ENCODE data around the gene TEKT5.
"Not testable (repeated sequence)": the region's sequence is repeated elsewhere in the genome, so short reads cannot be mapped to it uniquely, and the experiment has no call there.

Gene TEKT5

DNA sequence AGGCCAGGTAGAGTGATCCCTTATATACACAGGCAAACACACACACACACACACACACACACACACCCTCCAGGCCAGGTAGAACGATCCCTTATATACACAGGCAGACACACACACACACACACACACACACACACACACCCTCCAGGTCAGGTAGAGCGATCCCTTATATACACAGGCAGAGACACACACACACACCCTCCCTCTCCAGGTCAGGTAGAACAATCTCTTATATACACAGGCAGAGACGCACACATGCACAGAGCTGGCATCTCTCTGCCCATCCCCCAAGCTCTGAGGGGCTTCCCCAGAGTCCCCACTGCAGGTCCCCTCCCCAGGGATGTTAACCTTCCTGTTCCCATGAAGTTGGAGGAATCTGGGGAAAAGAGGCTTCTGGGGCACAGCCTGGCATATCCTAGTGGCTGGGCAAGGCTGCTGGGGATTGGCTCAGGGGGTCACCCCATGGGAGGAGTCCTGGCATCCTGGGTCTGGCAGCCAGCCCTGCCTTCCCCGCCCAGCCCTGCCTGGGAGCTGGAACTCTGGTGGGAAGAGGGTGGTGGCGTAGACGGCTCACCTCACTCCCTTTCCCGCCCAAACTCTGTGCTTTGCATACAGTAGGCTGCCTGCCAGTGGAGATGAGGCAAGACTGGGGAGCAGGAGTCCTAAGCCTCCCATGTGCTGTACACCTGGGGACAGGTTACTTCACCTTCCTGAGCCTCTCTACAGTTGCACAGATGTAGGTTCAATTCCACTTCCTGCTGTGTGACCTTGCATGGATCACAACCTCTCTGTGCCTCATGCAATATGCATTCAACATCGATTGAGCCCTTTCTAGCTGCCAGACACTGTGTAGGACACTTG is 41.8 kb downstream of the TEKT5 start:
- POLR2A ChIA-PET: no interaction called here
- no peak overlapping the region for H3K4me3 ChIP-seq (ENCODE audit: low read depth, low read length)
- CTCF ChIA-PET: no interaction called here
- TF ChIP-seq, protein P1, sequence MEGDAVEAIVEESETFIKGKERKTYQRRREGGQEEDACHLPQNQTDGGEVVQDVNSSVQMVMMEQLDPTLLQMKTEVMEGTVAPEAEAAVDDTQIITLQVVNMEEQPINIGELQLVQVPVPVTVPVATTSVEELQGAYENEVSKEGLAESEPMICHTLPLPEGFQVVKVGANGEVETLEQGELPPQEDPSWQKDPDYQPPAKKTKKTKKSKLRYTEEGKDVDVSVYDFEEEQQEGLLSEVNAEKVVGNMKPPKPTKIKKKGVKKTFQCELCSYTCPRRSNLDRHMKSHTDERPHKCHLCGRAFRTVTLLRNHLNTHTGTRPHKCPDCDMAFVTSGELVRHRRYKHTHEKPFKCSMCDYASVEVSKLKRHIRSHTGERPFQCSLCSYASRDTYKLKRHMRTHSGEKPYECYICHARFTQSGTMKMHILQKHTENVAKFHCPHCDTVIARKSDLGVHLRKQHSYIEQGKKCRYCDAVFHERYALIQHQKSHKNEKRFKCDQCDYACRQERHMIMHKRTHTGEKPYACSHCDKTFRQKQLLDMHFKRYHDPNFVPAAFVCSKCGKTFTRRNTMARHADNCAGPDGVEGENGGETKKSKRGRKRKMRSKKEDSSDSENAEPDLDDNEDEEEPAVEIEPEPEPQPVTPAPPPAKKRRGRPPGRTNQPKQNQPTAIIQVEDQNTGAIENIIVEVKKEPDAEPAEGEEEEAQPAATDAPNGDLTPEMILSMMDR (IDR thresholded peaks at IDR 0.05; ENCODE audit: insufficient read depth, low read length, missing control alignments): no peak
- DNase-seq (ENCODE audit: low read depth, low spot score): no peak

DNA sequence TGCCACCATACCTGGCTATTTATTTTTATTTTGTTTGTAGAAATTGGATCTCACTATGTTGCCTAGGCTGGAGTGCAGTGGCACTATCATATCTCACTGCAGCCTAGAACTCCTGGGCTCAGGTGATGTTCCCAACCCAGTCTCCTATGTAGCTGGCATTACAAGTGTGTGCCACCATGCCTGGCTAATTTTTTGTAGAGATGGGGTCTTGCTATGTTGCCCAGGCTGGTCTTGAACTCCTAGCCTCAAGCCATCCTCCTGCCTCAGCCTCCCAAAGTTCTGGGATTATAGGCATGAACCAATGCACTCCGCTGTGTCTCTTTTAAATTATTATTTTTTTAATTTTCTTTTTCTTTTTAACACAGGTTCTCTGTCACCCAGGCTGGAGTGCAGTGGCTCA is 45.6 kb downstream of the TEKT5 start:
- CTCF ChIA-PET; POLR2A ChIA-PET; H3K4me3 ChIP-seq (ENCODE audit: low read depth, low read length); DNase-seq (ENCODE audit: low read depth, low spot score): not testable (repeated sequence)

- TF ChIP-seq, protein P1 (IDR thresholded peaks at IDR 0.05; ENCODE audit: insufficient read depth, low read length, missing control alignments): no peak
- ChIA-PET CTCF (no interaction called here), POLR2A (no interaction called here)
- no peak overlapping the region for H3K4me3 ChIP-seq (ENCODE audit: low read depth, low read length)
- DNase-seq (ENCODE audit: low read depth, low spot score): no peak
Measured at GRCh38 chr16:10647721-10648296, 46.9 kb downstream of the TEKT5 start.

DNA sequence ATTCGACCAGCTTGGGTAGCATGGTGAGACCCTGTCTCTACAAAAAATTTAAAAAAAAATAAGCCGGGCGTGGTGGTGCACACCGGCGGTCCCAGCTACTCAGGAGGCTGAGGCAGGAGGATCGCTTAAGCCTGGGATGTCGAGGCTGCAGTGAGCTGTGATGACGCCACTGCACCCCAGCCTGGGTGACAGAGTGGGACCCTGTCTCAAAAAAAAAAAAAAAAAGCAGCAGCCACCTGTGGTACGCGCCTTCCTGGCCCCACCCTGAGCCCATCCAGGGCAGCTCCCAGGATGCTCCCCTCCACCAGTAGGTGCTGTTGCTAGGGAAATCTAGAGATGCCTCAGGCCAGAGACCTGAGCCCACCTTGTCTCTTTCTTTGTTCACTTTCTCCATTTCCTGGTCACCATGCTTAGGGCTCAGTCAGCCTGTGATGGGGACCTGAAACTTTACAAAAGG is 47.4 kb downstream of the TEKT5 start:
- DNase-seq (ENCODE audit: low read depth, low spot score): no peak
- TF ChIP-seq, protein P1 (IDR thresholded peaks at IDR 0.05; ENCODE audit: insufficient read depth, low read length, missing control alignments): no peak
- no peak overlapping the region for H3K4me3 ChIP-seq (ENCODE audit: low read depth, low read length)
- ChIA-PET CTCF (no interaction called here), POLR2A (no interaction called here)

GRCh38 chr16:10646581-10647263 is 48.0 kb downstream of the TEKT5 start:
- TF ChIP-seq, protein P1 (IDR thresholded peaks at IDR 0.05; ENCODE audit: insufficient read depth, low read length, missing control alignments): no peak
- no peak for DNase-seq (ENCODE audit: low read depth, low spot score)
- H3K4me3 ChIP-seq (ENCODE audit: low read depth, low read length): no peak overlapping the region
- ChIA-PET POLR2A (no interaction called here), CTCF (no interaction called here)

DNA sequence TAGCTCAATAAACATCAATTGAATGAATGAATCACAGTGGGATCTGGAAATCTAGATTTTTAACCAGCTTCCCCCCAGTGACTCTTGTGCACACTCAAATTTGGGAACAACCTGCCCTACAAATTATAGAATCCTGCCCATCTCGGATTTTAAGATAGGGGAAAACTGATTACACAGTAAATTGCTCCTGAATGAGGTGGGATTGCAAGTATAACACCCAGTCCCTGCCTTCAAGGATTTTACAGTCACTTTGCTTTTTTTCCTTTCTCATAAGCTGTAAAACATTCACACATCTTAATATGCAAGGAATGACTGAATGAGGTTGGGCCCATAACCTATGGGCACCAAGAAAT is 48.5 kb downstream of the TEKT5 start:
- POLR2A ChIA-PET: no interaction called here
- TF ChIP-seq, protein P1 (IDR thresholded peaks at IDR 0.05; ENCODE audit: insufficient read depth, low read length, missing control alignments): no peak
- CTCF ChIA-PET: no interaction called here
- H3K4me3 ChIP-seq (ENCODE audit: low read depth, low read length): no peak overlapping the region
- DNase-seq (ENCODE audit: low read depth, low spot score): no peak
